Stomach (tissue), 9 donors: ENCODE measurements around the gene FGF5. TPM values are rescaled to one million over a fixed set of nuclear protein-coding genes. Genes with fewer than 3 reads are reported as not detected.

Source experiments
- DNase-seq, 2 donors: peaks; one replicate each; pipeline versions ENCODE4 v3.0.0 to v3.0.0-alpha.2; 2013 to 2019
- H3K27ac ChIP-seq, 5 donors: fragments of 200-600 bp in 4 of 5; sonication (generic) in 4 of 5; one replicate each; pipeline ENCODE4 v1.5.1; 2013 to 2019; ENCODE audit warnings: mild to moderate bottlenecking in 1 of 5, moderate library complexity in 1 of 5
- H3K27me3 ChIP-seq, 3 donors: fragments of 200-600 bp; sonication (generic); one replicate each; pipeline ENCODE4 v1.5.1; 2017 to 2019; ENCODE audit warnings: mixed run types in 1 of 3
- H3K36me3 ChIP-seq, 4 donors: fragments of 200-600 bp; sonication (generic); 1 replicate in 3 of 4; 2 replicates in 1 of 4; pipeline ENCODE4 v1.5.1; 2016 to 2019
- H3K4me1 ChIP-seq, 4 donors: fragments of 200-600 bp; sonication (generic); one replicate each; pipeline ENCODE4 v1.5.1; 2016 to 2019
- H3K4me3 ChIP-seq, 4 donors: fragments of 200-600 bp; sonication (generic) in 3 of 4; one replicate each; pipeline ENCODE4 v1.5.1; 2016 to 2019; ENCODE audit warnings: mild to moderate bottlenecking in 1 of 4
- H3K9me3 ChIP-seq, 4 donors: fragments of 200-600 bp; sonication (generic); one replicate each; pipeline ENCODE4 v1.5.1; 2016 to 2019
- EP300 ChIP-seq: sonication (generic); formaldehyde crosslinking; IDR thresholded peaks from one replicate; pipeline ENCODE4 v1.6.1; 2017; ENCODE audit warnings: antibody characterized with exemption
- POLR2A ChIP-seq, 4 donors: fragments of 450-650 bp; IDR thresholded peaks; one replicate each; pipeline ENCODE4 v1.6.1; 2016; ENCODE audit warnings: antibody characterized with exemption in 4 of 4, control low read depth in 2 of 4, mild to moderate bottlenecking in 1 of 4, moderate library complexity in 1 of 4
- POLR2AphosphoS5 ChIP-seq, 3 donors: sonication (generic); formaldehyde crosslinking; IDR thresholded peaks; one replicate each; pipeline ENCODE4 v1.6.1; 2016; ENCODE audit warnings: antibody characterized with exemption in 3 of 3
- WGBS, 5 donors: extraction: QIAGEN DNeasy Blood & Tissue Kit in 3 of 5; methylation state at CpG; one replicate each; pipeline versions ENCODE4 v1.1.5 to v1.1.7; 2013 to 2018; 5-methylcytosine and 5-hydroxymethylcytosine counted together
- intact Hi-C: fragments of 100-400 bp; cut with DNase I; formaldehyde crosslinking; loops from one replicate; pipeline ENCODE4 v1.15.1; 2023; ENCODE audit warnings: low total_unique reads
- polyA plus RNA-seq, 3 donors: library from polyadenylated mRNA; stranded (reverse); fragments of 200-250 nt; gene quantifications; one replicate each; pipeline ENCODE4 v1.2.3, GENCODE V29; 2013
- total RNA-seq, 5 donors: library from RNA; depleted of rRNA; stranded (reverse); fragments of >200 nt; gene quantifications; one replicate each; pipeline versions ENCODE4 v1.1.0 to v1.2.3, GENCODE V29; 2014 to 2016
- TF ChIP-seq, protein P1 (sequence below), 7 experiments: fragments of 450-650 bp in 4 of 7; fragments of 200-600 bp in 3 of 7; sonication (generic) in 3 of 7; IDR thresholded peaks; one replicate each; pipeline ENCODE4 v1.5.1; 2016 to 2019; ENCODE audit warnings: antibody characterized with exemption in 7 of 7, control low read depth in 2 of 7, mild to moderate bottlenecking in 1 of 7
- donor health status: healthy with polysubstance abuse.
- donor health status: Bipolar disorder and iron deficiency.
- donor health status: healthy.

The FGF5 gene
- total and polyA plus RNA-seq, 8 donors: 0.18 TPM; not detected in 7

DNA sequence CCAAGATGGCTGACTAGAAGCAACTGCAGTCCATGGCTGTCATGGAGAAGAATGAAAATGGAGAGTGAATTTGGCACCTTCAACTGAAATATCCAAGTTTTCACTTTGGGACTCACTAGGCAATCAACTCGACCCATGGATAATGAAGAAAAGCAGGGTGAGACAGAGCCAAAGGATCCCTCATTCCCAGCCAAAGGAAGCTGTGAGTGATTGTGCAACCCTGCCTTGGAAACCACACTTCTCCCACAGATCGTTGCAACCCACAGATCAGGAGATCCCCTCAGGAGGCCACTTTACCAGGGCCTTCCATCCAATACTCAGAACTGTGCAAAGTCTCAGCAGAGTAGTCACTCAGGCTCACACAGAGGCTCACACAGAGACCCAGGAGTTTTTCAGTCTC, 73.6 kb downstream of the FGF5 start:
- DNase-seq: no peak
- H3K4me1 ChIP-seq: peaks cover 6 to 18% (median 16%) of the 10 kb centered on the region in 4 donors
- intact Hi-C loops: no loop called here
- peaks cover 0 to 20% (median 14%) of the 10 kb centered on the region in 3 donors for H3K27me3 ChIP-seq
- TF ChIP-seq, protein P1, sequence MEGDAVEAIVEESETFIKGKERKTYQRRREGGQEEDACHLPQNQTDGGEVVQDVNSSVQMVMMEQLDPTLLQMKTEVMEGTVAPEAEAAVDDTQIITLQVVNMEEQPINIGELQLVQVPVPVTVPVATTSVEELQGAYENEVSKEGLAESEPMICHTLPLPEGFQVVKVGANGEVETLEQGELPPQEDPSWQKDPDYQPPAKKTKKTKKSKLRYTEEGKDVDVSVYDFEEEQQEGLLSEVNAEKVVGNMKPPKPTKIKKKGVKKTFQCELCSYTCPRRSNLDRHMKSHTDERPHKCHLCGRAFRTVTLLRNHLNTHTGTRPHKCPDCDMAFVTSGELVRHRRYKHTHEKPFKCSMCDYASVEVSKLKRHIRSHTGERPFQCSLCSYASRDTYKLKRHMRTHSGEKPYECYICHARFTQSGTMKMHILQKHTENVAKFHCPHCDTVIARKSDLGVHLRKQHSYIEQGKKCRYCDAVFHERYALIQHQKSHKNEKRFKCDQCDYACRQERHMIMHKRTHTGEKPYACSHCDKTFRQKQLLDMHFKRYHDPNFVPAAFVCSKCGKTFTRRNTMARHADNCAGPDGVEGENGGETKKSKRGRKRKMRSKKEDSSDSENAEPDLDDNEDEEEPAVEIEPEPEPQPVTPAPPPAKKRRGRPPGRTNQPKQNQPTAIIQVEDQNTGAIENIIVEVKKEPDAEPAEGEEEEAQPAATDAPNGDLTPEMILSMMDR (IDR thresholded peaks at IDR 0.05): no peak
- TF ChIP-seq EP300 (no peak), POLR2A (IDR thresholded peaks at IDR 0.05) (no peak), POLR2AphosphoS5 (IDR thresholded peaks at IDR 0.05) (no peak)
- no peak overlapping the region for H3K27ac ChIP-seq
- 54 to 65% (median 63%) methylated on average over 2 of the region's 2 CpGs for WGBS, 5 donors
- peaks cover 0 to 33% (median 13%) of the 10 kb centered on the region in 4 donors for H3K9me3 ChIP-seq
- H3K4me3 ChIP-seq: no peak overlapping the region
- no peaks in the 10 kb centered on the region for H3K36me3 ChIP-seq

Other genes with a start within 250 kb of the FGF5 start
- 100 to 1,000 TPM in 2 of 5 donors, 10 to 100 TPM in 3; 30.3 to 116 (median 69.2) TPM for gene ANTXR2, start 193.4 kb upstream of the FGF5 start, total RNA-seq
- gene ANTXR2, start 193.4 kb upstream of the FGF5 start, polyA plus RNA-seq: 10 to 100 TPM in 2 of 3 donors, 1 to 10 TPM in 1; 8.3 to 19.0 (median 10.5) TPM
- 10 to 100 TPM in 1 of 5 donors, 1 to 10 TPM in 3, not detected in 1; 1.6 to 22.8 (median 4.6) TPM for gene PRDM8, start 69.2 kb upstream of the FGF5 start, total RNA-seq
- gene PRDM8, start 69.2 kb upstream of the FGF5 start, polyA plus RNA-seq: 1 to 10 TPM; 2.4 to 2.9 (median 2.5) TPM
- gene CFAP299, start 69.1 kb downstream of the FGF5 start, total RNA-seq: under 1 TPM in 1 of 5 donors, not detected in 4; 0.73 TPM
- gene CFAP299, start 69.1 kb downstream of the FGF5 start, polyA plus RNA-seq: not detected